ENCODE data around the gene FXYD2.
A peak's percentile ranks its signal among the peaks of the same experiment; 100 is the strongest.

FXYD2 gene

GRCh38 chr11:117795638-117796455, 28.7 kb downstream of the FXYD2 start:
- DNase-seq: peak; percentile 48

DNA sequence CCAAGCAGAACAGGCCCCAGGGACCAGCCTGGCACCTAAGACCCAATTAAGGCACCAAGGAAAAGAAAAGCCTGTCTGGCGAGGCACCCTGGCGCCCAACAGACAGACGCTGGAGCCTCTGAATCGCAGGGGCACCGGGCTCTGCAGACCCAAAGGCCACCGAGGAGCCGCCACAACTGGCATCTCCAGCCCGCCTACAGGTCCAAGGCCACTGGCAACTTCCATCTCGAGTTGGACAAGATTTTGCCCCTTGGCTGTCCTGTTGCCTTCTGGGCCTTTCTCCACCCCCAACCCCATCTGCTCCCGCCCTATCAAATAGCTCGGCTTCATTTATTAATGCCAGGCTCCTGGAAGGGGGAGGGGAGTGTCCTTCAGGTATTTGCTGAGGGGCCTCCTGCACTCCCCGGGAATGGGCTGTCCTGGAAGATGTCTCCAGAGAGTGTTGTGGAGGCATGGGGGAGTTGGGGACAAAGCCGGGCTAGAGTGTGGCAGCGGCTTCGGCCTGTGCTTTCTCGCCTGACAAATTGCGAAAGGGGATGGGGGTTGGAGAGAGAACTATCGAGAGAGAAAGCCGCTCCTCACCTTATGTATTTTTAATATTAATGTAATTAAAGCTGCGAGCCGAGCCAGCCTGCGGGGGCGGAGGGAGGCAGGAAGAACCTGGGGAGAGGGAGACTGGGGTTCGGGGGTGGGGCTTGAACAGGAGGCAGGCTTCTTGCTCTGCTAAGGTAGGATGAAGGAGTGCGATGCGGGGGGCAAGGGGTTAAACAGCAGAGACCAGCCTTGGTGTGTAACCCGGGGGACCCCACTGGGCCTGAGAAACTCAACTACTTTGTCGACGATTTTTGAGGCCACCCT, 29.5 kb downstream of the FXYD2 start:
- DNase-seq: peak; percentile 28

DNA sequence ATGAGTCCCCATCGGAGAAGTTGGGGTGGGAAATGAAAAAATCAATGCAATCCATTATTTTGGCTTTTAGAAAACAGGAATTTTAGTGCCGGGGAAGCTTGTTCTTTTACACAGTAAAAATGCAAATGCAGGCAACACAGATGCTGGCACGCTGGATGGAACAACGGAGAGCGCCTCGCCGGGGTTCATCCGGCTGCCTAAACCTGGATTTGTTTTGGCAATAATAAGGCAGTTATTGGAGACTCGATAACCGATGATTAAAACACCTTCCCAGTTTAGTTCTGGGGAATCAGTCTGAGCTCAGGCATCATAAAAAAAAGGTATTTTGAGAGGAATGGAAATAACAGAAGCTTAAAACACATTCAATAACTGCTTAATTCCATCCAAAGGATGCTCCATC, 30.4 kb downstream of the FXYD2 start:
- DNase-seq: no peak

DNA sequence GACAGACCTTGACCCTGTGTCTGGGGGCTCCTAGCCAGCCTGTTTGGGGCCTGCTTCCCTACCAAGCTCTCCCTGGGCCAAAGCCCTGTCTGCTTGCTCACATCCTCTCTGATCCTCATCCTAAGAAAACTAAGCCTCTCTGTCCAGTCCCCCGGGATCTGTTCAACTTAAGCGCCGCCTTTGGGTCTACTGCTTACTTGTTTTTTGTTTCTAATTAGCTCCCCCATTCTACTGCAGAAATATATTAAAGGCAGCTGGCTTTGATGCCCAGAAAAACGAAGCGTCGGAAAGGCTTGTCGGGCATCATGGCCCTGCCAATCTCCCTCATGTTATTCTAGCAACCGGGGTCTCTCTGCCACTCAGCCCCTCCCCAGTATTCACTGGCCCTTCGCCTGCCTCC, 31.0 kb downstream of the FXYD2 start:
- DNase-seq: no peak

GRCh38 chr11:117792992-117793391, 31.6 kb downstream of the FXYD2 start:
- DNase-seq: no peak

DNA sequence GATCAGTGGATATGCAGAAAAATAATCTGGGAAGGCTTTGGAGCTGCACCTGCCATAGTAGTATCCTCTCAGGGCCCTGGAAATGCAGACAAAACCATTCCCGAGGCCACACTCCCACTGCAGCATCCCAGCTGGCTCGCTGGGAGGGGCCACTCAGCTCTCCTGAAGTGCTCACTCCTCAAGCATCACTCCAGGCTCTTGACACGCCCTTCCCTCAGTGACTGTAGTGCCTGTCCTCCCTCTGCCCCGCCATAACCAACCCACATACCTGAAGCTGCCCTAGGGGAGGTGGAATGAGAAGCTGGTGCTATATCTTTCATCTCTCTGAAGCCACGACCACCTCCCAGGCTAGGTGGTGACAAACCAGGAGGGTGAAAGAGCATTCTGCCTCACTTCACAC, 32.3 kb downstream of the FXYD2 start:
- DNase-seq: no peak

GRCh38 chr11:117790279-117790678, 34.3 kb downstream of the FXYD2 start:
- DNase-seq: peak; percentile 53

GRCh38 chr11:117789241-117789640, 35.3 kb downstream of the FXYD2 start:
- DNase-seq: peak; percentile 40

DNA sequence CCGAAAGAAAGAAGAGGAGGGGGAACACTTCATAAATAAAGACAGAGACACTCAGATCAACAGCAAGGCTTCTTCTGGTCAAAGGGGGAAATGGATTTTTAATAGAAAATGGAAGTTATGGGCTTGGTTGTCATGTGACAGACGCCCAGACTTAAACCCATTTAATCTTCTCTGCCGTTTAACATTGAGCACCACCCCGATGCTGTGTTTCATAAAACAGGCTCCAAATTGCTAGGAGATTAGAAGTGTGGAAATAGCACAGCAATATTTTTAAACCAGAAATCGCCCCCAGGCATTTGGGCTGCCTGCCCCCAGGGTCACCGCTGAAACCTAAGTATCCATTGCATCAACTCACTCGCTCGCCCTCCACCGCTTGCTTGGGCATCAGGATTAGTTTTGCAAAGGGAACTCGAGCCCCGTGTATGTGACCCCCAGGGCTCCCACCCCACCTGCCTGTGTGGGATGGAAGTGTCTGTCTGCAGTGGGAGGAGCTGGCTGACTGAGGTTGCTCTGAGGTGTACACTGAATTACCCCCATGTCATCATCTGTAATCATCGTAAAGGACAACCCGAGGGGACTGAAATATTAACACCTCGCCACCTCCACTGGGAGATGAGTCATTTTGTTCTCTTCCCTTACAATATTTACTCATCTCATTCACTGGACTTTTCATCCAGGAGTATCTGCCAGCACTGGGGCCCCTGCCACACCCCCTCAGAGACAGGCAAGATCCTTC, 38.2 kb downstream of the FXYD2 start:
- DNase-seq: no peak

DNA sequence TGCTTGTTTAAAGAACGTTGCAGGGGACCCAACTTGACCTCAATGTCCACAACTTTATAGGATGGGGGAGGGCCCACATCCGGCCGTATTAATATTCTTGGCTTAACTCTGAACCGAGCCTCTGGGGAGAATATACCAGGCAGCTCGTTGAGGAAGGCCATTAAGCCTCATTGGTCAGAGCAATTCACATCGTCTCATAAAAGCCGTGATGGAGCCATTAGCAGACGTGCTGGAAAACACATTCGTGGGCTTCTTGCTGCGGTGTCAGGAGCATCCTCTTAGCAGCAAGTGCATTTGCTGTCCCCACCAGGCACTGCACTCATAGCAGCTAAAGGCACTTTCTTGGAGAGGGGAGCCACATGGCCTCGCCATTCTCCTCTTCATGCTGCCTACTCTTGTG, 42.4 kb downstream of the FXYD2 start:
- DNase-seq: peak; percentile 77

DNA sequence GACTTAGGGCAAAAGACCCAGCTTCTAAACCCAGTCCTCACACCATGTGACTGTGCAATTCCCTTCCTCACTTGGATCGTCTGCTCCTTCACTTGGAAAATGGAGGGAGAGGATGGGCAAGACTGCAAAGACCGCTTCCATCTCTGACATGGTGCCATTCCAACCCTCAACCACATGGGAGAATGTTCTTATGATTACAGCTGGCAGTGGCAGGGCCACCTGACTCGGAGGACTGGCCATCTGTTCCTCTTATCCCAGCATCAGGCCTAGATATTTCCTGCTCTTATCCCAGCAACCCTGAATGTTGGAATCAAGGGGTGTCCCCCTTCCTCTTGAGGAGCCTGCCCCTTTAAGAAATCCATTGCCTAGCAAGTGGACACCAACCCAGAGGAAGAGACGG, 42.9 kb downstream of the FXYD2 start:
- DNase-seq: no peak

DNA sequence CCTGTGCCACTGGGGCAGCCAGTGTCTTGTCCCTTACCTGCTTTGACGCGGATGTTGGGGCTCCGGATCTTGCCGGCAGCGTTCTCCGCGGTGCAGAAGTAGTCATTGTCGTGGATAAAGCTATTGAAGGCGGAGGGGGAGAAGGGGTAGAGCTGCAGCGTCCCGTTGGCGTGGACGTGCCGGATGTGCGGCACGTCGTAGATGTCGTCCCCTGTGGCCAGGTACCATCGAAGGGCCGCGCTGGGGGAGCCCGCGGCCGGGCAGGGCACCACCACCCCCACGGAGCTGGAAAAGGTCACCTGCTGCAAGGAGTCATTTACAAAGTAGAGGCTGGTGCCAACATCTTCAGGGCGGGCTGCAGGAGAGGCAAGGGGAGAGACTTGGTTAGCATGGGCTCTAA, 44.1 kb downstream of the FXYD2 start:
- no peak for DNase-seq

DNA sequence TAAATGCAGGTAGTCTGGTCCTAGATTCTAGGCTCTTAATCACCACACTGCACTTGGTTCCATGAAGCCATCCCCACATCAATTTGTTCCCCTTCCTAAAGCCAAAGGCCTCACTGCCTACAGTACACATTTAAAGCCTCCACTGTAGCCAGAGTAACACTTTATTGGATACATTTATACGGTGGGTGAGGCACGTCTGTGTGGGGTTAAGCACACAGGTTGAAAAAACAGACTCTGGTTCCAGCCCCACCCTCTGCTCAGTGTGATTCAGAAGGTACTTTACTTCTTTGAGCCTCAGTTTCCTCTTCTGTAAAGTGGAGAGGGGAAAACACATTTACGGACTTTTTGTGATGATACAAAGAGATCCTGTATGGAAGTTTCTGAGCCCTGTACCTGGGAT, 50.0 kb downstream of the FXYD2 start:
- DNase-seq: no peak

DNA sequence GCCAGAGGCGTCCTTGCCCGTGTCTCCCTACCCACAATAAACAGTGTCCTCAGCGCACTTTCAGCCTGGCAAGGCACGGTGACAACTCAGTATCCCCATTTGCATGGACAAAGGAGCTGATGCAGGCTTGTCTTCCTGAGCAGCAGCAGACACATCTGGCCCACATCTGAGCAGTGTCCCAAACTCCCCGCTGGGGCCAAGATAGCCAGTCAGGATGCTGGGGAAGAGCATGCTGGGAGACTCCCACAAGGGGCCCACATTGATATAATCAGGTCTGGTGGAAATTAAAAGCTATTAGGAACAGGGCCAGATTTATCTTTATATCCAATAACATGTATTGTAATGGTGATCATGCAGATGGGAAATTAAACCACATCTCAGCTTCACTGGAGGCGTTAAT, 52.2 kb downstream of the FXYD2 start:
- no peak for DNase-seq

DNA sequence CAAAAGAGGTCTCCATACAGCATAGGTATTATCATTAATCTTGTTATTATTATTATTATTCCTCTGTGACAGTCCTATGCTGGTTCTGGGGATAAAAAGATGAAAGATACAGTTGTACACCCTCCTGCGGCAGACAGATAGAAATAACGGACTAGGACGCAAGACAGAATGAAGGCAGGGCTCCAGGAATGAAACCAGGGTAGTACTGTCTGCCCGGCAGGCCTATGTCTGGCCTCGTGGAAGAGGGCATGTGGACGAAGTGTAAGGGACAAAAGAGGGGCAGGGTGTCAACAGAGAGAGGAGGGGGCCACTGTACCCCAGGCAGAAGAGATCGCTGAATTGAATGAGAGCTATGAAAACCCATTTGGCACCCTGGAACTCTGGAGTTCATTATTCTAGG, 52.7 kb downstream of the FXYD2 start:
- no peak for DNase-seq

DNA sequence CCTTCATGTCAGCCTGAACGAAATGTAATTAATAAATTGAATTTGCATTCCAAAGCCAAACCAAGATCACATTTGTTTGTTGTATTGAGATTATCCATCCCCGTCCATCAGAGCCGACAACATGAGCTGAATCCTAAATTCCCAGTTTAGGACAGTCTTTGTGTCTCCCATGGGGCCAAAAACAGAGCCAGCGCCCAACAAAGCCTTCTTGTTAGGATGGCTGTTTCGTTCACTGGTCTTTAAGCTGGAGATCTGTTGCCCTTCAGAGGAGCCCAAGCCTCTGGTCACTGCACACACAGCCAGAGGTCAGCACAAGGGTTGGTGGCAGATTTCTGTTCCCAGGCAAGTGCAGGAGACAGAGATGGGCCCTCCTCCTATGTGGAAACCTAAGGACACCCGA, 53.3 kb downstream of the FXYD2 start:
- DNase-seq: no peak

- no peak for DNase-seq
These were observed 54.5 kb downstream of the FXYD2 start for GRCh38 chr11:117770061-117770460.
